HL-60/S4 treated with retinoic acid at 250 ng/mL for 4 days and 3 days (cell line): Measurements from ENCODE around the gene SIGLEC15.
"Not testable (repeated sequence)": the region's sequence is repeated elsewhere in the genome, so short reads cannot be mapped to it uniquely, and the experiment has no call there.

Experiments used
- in situ Hi-C: fragments of 300-500 bp; cut with MboI; formaldehyde crosslinking; loops from 2 replicates; pipeline ENCODE4 v1.7.0; 2022; ENCODE audit warnings: low sequenced_read_pairs

SIGLEC15 gene

DNA sequence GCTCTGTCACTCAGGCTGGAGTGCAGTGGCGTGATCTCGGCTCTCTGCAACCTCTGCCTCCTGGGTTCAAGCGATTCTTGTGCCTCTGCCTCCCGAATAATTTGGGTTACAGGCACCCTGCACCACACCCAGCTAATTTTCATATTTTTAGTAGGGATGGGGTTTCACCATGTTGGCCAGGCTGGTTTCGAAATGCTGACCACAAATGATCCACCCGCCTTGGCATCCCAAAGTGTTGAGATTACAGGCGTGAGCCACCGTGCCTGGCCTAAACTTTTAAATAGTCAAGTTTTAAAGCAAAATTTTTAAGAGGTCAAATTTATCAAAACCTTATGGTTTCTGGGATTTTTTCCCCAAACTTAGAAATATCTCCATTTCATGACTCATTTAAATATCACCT, 6.7 kb upstream of the SIGLEC15 start:
- in situ Hi-C loops = not testable (repeated sequence)

DNA sequence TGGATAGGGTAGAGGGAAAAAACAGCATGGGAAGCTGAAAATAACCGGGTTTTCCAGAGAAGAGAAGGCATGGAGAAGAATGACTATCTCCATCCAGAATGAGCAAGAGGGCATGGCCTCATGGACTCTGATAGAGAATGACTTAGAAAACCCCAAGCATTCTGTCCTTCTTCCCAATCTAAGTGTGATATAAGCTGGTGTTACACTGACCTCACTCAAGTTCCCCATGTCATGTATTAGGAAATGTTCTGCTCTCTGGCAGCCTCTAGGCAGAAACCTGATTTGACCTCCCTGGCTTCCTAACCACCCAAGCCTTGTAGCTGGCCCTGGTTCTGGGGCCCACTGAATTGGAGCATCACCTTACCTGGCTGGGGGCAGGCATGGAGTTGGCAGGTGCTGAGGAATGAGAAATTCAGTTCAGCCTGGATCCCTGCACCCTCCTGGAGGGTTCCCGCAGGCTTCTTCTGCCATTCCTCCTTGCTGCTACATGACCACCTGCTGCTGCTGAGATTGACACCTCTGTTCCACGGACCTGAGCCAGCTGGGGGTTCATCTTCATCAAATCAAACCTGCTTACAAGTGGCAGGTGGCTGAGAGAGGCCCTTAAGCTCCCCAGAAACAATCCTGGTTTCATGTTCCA, 5.2 kb upstream of the SIGLEC15 start:
- in situ Hi-C loops = no loop called here

DNA sequence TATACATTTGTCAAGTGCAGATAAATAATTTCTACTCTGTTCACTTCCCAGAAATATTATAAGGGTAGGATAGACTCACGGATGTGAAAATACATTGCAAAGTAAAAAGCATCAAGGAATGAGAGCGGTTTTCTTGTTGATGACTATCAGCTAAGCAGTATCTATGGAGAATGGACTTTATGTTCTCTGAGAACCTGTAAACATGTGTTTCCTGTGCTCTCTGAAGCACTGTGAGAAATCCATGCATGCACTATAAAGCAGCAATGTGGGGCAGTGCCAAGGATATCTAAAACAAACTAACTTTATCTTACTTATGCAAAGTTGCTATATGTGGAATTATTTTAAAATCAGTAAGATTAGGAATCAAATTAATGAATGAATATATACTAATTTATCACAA, 4.4 kb upstream of the SIGLEC15 start:
- in situ Hi-C loops = no loop called here

DNA sequence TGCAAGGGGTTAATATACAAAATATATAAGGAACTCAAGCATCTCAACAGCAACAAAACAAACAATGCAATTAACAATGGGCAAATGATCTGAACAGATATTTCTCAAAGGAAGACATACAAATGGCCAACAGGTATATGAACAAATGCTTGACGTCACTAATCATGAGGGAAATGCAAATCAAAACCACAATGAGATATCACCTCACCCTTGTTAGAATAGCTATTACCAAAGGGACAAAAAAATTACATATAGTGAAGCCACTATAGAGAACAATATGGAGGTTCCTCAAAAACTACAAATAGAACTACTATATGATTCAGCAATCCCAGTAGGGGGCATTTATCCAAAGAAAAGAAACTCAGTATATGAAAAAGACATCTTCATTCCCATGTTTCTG, 3.8 kb upstream of the SIGLEC15 start:
- in situ Hi-C loops = no loop called here

DNA sequence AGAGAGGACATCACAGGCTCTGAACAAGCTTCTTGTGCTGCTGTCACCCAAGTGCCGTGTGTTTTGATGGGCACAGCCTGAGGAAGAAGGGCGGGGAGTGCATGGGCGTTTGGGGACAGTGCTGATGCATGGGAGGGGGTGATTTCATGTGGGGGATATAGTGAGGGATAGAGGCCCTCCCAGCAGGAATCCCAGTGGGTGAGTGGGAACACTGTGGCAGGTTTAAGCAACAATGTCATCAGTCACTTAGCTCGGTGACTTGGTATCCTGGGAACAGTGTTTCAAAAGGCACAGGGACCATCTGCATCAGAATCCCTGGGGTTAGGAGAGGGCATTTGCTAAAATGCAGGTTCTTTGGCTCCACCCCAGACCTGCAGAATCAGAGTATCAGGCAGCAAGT, 609 bp downstream of the SIGLEC15 start:
- in situ Hi-C loops = no loop called here

DNA sequence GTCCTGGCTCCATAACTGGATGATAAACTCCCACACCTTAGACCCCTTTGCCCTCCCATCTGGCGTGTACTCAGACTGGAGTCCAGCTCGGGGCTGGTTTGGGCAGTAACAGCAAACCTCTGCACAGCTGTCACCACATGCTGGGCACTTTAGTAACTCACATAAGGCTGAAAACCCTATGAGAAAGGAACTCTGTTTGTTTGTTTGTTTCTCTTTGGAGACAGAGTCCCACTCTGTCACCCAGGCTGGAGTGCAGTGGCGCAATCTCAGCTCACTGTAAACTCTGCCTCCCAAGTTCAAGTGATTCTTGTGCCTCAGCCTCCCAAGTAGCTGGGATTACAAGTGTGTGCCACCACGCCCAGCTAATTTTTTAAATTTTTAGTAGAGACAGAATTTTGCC, 1.2 kb downstream of the SIGLEC15 start:
- in situ Hi-C loops = not testable (repeated sequence)

DNA sequence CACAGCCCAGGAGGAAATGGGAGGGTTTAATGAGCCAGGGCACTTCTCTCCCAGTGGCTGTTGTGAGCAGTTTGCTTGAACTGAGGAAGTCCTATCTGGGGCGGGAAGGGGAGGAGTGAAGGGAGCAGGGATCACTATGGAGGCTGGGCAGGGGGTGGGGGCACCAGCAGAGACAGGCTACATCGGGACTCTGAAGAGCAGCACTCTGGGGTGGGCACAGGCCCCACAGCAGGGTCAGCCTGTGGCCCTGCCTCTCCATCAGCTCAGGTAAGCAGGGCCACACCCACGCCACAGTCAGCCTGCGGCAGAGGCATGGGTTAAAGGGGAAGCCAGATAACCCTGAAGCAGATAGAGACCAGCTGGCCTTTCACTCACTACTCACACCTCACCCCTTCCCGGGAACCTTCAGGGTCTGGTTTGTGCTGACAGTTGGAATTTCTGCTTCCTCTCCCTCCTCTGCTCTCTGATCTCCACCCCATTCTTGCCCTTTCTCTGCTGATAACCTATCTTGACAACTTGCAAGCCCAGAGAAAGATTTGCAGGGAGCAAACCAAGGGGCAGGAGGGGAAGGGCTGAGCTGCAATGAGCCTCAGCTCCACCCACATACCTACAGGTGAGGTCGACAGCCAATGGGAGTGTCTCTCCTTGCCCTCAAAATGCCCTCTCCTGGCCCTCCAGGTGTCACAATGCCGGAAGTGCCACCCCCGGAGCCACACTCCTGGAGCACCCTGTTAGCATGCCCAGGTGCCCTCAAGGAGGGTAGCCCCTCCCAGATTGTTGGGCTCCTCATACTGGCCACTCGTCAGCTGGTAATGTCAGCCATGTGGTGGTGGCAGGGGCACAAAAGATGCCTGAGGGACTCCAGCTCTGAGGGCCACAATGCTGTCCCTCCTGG, 3.7 kb downstream of the SIGLEC15 start:
- in situ Hi-C loops = no loop called here

DNA sequence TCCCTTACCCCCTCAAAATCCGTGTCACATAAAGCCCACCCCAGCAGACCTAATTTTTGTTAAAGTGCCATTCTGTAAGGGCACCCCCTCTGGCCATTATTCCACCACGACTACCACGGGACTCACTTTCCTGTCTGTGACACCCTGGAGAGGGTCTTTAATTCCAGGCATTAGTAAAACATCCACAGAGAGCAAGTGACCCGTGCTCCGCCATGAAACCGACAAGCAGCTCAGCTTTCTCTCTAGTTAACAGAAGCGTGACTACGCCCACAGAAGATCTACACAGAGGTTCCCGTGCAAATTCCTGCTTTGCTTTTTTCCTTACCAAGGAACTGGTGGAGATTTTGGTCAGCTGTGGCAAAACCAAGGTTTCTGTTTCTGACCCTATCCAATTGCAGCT, 4.4 kb downstream of the SIGLEC15 start:
- in situ Hi-C loops = no loop called here

DNA sequence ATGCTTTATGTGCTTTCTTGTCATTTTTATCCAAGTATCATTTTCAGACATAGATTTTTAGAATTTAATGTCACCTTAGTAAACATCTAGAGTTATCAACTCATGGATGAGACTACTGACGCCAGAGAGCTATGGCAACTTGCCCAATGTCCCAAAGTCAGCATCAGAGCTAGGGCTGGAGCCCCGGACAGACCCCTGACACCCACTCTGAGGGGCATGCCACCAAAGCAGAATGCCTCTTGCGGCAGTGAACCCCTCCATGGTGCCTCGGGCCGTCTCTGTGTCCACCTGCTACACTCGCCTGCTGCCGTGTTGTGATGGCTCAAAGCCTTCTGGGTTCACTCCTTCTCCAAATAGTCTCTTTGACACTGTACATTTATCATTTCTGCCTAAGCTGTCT, 5.4 kb downstream of the SIGLEC15 start:
- in situ Hi-C loops = no loop called here

DNA sequence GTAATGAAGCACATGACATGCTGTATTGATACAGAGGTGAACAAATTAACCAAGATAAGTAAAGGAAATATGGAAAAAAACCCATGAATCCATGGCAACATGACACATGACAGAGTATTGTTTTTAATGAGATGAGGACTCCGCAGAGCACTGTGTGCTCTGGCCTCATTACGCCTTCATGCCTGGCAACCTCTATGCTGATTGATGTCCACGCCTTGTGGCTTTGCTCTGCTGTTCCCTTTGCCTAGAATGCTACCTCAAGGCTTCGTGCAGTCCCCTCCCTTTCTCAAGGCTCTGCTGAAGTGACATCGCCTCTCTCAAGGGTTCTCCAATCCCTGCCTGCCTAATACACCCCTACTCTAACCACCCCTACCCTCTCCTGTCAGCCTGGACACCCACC, 8.4 kb downstream of the SIGLEC15 start:
- in situ Hi-C loops = no loop called here

DNA sequence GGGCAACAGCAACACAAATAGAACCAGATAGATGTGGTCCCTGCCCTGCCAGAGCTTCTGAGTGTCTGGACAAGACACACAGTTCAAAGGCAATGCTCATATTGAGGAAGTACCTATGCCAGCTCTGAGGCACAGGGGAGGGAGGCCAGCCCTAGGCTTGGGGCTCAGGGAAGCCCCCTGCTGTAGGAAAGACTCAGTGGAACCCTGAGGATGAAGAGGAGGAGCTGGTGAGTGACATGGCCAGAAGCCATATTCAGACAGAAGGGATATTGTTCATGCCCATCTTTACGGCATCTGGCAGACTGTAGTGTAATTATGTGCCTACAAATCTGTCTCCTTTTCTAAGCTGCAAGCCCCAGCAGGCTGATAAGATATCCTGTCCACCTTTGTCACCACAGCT, 8.8 kb downstream of the SIGLEC15 start:
- in situ Hi-C loops = no loop called here

DNA sequence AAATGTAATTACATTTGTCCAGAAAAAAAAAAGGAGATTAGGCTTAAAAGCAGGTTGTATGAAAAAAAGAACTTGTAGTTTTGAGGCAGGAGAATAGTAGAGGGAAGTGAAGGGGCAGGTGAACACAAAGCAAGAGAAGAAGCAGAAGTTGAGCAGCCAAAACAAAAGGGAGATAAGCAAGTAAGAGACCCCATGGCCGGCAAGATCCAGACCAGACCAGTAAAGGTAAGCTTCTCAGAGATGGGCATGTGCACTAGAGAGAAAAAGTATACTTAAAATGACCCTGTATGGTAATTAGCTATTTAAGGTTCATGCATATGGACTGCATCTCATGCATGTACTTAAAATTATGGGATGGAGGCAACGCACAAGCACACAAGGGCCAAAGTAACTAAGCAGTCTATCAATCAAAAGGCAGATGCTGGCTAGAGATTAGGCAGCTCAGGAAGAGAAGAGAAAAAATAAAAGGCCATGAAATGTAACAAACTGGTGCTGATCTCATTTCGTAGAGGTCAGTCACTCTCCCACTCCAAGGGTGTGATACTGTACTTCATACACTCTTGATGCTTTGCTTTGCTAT, 9.7 kb downstream of the SIGLEC15 start:
- in situ Hi-C loops = no loop called here

DNA sequence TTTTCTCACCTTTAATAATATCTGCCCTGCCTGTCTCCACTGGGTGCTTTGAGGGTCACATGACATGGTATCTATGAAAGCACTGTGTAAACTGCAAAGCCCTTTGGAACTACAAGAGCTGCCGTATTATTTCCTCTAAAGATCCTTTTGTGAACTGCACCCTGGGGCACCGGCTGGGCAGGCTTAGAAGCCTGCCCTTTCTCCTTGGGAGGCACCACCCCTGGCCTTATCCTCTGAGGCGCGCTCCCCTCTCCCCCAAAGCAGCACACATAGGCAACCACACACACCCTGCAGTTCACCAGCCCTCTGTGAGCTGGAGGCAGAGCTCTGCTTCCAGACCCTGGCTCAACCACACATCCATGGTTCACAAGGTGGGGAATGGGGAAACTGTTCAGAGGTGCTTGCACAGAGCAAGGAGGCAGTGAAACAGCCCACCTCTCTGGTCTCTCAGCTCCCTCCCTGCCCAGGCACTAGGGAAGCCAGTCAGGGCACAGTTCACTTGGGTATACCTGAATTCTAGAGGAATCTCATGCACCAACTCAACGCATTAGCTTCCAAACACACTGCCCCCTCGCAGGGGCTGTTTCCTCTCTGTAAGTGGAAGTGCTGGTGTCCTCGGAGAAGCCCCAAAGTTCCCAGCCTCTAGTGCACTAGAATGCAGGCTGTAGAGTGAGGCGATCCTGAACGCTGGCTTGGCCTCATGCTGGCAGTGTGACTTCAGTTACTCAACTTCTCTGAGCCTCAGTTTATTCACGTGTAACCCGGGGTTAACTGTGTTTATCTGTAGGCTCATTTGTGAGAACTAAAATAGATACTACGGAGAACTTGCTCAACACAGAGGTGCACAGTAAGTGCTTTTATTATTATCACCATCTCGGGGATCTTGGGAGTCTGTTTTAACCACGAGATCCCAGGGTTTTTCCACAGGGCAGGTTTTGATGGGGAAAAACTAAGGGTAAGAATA, 11.0 kb downstream of the SIGLEC15 start:
- in situ Hi-C loops = no loop called here

DNA sequence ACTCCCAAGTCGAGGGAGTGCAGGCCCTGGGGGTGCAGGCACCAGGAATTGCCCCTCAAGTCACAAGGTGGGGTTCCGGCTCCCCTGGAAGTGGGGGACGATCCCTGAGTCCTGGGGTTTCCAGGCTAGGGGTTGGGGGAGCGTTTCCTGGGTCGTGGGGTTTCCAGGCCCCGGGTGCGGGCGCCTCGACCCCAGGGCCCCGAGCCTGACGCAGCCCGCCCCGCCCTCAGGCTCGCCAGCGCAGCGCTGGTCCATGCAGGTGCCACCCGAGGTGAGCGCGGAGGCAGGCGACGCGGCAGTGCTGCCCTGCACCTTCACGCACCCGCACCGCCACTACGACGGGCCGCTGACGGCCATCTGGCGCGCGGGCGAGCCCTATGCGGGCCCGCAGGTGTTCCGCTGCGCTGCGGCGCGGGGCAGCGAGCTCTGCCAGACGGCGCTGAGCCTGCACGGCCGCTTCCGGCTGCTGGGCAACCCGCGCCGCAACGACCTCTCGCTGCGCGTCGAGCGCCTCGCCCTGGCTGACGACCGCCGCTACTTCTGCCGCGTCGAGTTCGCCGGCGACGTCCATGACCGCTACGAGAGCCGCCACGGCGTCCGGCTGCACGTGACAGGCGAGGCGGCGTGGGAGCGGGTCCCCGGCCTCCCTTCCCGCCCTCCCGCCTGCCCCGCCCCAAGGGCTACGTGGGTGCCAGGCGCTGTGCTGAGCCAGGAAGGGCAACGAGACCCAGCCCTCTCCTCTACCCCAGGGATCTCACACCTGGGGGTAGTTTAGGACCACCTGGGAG, 12.0 kb downstream of the SIGLEC15 start:
- in situ Hi-C loops = no loop called here

DNA sequence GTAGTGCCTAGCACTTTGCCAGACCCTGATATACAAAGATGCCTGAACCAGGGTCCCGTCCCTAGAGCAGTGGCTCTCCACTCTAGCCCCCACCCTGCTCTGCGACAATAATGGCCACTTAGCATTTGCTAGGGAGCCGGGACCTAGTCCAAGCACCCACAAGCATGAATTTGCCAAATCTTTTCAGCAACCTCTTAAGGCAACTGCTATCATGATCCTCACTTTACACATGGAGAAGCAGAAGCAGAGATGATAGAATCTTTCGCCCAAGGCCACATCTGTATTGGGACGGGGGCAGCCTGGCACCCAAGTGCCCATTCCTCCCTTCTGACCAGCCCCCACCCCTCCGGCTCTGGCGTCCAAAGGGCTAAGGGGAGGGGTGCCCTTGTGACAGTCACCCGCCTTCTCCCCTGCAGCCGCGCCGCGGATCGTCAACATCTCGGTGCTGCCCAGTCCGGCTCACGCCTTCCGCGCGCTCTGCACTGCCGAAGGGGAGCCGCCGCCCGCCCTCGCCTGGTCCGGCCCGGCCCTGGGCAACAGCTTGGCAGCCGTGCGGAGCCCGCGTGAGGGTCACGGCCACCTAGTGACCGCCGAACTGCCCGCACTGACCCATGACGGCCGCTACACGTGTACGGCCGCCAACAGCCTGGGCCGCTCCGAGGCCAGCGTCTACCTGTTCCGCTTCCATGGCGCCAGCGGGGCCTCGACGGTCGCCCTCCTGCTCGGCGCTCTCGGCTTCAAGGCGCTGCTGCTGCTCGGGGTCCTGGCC, 13.0 kb downstream of the SIGLEC15 start:
- in situ Hi-C loops = no loop called here

DNA sequence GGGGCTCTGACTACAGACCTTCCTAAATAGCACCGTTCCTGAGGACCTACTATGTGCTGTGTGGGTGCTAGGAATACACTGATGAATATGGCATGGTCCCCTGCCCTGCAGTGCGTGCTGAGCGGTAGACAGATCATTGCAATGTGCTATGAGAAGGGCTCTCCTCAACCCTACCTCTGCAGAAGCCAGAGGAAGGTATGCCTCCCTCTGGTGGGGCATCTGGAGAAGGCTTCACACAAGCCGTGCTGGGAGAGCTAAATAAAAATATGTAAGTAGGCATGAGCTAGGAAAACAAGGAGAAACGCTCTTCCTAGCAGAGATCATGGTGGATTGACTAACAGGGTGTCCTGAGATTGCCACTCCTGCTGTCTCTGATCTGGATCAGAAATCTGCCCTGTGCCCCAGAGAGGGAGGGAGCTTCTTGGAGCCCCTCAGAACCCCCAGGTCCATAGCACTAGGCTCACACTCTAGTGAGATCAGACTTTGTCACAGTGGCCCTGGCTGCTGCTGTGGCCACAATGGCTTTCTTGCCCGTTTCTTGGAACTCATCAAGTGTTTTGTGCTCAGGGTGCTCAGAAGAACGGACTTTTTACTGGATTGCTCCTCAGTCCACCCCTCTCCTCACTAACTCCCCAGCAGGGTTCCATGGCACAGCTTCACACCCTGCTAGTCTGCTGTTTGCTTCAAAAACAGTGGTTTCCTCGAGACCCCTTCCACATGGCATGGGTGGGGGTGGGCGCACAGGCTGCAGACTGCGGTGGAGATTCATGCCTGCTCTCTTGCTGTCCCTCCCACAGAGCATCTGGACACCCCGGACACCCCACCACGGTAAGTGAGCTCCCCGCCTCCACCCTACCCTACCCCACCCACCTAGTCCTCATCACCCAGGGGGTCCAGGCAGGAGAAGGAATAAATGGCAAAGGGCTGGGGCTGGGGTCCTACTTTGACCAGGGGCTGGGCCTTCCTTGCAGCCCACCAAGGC, 14.2 kb downstream of the SIGLEC15 start:
- in situ Hi-C loops = no loop called here

DNA sequence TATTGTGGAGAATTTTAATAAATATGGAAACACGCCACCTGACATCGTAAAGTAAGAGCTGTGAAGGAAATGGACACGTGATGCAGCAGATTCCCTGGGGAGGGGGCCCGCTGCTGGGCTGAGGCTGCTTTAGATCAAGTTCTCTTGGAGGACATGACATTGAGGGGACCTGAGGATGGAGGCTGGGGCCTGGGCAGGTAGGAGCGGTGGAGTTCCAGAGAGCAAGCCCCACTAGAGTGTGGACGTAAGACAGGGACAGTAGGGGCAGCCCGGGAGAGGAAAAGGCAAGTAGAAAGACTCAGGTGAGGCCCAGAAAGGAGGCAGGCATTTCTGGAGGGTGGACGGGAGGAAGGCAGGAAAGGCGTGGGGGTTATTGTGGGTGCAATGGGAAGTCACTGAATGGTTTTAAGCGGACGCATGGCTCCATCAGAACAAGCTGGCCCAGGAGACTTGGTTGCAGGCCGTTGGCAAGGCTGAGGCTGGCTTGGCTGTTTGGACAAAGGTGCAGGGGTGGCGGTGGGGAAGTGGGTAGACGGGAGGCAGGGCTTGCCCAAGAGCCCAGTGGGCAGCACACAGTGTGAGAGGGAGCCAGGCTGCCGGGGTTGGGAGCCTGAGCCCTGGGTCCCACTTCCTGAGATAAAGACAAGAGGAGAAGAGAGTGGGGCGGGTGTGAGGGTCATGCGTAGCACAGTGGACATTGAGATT, 15.7 kb downstream of the SIGLEC15 start:
- in situ Hi-C loops = no loop called here
